ENCODE measurements around the gene ZNF639.

DNA sequence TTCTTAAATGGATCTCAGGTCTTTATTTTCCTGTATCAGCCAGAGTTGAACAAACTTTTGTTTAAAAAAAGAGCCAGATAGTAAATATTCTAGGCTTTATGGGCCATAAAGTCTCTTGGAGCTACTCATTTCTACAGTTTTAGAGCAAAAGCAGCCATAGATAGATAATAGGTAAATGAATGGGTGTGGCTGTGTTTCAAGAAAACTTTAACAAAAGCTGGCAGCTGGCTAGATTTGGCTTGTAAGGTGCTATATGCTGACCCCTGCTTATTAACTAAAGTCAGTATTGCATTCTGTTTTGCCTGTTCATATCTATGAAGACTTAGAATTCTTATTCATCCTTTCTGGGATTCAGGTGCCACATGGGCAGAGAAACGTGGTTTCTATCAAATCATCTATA, 53.6 kb downstream of the ZNF639 start:
- no peak for TF ChIP-seq CTCF (IDR thresholded peaks at IDR 0.05 in 4 of 5, conservative IDR thresholded peaks at IDR 0.05 in 1 of 5)
- no peak for TF ChIP-seq POLR2A (IDR thresholded peaks at IDR 0.05)

All from gastrocnemius medialis (tissue), 4 donors.